GM10266 (cell line): ENCODE measurements around the gene KRTAP1-4.

Experiments used
- DNase-seq: peaks from one replicate; pipeline ENCODE4 v3.0.0; 2012; ENCODE audit errors: extremely low spot score
- TF ChIP-seq, protein P1 (sequence below): IDR thresholded peaks from 2 replicates; pipeline ENCODE4 v1.5.1; 2012; ENCODE audit warnings: mild to moderate bottlenecking, low read depth; ENCODE audit not compliant: control insufficient read depth, insufficient read depth; ENCODE audit errors: missing control alignments

The KRTAP1-4 gene

DNA sequence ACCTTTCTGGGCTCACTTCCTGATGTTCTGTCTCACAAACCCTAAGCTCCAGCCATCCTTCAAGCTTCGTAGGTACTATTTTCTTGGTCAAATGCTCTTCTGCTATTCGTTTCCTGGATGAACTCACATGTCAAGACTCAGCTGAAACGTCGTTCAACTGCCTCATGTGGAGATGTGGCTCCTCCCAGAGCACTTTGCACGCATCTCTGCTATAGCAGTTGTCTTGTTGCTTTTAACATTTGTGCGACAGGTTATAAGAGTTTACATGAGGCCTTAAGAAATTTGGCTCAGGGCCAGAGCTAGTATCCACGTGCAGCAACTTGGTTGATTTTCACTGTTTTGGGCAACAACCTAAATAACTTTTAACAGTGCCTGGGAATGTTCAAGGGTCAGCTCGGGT, 43.1 kb downstream of the KRTAP1-4 start:
- DNase-seq, result no peak
- TF ChIP-seq, protein P1, sequence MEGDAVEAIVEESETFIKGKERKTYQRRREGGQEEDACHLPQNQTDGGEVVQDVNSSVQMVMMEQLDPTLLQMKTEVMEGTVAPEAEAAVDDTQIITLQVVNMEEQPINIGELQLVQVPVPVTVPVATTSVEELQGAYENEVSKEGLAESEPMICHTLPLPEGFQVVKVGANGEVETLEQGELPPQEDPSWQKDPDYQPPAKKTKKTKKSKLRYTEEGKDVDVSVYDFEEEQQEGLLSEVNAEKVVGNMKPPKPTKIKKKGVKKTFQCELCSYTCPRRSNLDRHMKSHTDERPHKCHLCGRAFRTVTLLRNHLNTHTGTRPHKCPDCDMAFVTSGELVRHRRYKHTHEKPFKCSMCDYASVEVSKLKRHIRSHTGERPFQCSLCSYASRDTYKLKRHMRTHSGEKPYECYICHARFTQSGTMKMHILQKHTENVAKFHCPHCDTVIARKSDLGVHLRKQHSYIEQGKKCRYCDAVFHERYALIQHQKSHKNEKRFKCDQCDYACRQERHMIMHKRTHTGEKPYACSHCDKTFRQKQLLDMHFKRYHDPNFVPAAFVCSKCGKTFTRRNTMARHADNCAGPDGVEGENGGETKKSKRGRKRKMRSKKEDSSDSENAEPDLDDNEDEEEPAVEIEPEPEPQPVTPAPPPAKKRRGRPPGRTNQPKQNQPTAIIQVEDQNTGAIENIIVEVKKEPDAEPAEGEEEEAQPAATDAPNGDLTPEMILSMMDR, result no peak

DNA sequence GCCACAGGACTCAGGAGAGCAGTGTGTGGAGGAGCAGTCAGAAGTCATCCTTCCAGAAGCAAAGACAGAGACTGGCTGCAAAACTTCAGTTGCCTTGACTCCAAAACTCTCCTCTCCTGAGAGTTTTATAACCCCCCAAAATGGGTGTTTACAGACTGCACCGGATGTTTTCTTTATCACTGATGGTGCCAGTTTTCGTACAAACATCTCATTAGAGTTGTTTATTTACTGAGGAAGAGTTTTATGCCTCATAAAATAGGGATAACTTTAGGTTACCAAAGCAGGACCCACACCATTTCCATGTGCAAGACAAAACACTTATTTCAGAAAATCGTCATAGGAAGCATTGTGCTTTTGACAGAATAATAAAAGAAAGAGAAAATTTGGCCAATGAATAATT, 45.8 kb downstream of the KRTAP1-4 start, which contains the start of gene KRT40:
Gene KRT40, minus strand, starts transcription at position 101 of the 400 bp plus-strand sequence. Its CDS starts 53 bp downstream, at position 48.
- TF ChIP-seq, protein P1, result no peak
- DNase-seq, result no peak

DNA sequence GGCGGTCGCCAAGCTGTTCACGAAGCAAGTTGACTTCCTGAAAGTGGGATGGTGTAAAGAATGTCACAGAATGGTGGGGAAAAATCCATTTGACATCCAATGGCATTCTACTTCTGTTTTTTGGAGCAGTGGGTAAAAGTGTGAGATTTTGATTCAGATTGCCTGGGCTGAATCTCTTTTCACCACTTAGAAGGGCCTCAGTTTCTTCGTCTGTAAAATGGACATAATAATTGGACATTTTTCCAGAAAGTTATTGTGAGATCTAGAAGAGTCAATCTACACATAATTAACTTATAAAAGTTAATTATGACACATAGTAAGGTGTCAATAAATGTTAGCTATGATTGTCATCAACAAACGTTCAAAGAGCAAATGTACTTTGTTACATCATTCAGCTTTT, 48.9 kb downstream of the KRTAP1-4 start:
- no peak for DNase-seq
- TF ChIP-seq, protein P1, result no peak

DNA sequence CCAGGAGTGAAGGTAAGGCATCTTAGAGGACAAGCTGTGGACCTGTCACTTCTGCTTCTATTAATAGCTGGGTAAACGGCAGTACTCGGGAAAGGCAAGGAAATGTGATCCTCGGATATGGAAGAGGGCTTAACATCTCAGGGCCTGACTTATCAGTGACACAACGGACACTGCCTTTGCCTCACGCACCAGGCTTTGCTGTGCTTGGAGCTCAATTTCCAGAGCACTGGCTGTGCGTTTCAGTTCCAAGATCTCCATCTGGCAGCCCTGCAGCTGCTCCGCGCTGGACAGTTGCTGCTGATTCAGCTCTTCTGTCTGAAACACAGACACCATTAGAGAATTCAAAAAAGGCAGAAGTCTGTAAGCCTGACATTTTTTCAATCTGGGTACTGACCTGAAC, 49.4 kb downstream of the KRTAP1-4 start:
- TF ChIP-seq, protein P1, result no peak
- DNase-seq, result no peak

GRCh38 chr17:40980117-40980516, 49.9 kb downstream of the KRTAP1-4 start:
- TF ChIP-seq, protein P1, result no peak
- DNase-seq, result no peak
